Heart left ventricle (tissue), 16 donors: ENCODE results near the gene LGALS14. TPM values are rescaled to one million over a fixed set of nuclear protein-coding genes. Genes with fewer than 3 reads are reported as not detected.
"Not testable (repeated sequence)": the region's sequence is repeated elsewhere in the genome, so short reads cannot be mapped to it uniquely, and the experiment has no call there.

Experiments
- ATAC-seq, 4 donors: fragments of 200-7000 bp; cut with Tn5 transposase; one replicate each; pipeline ENCODE4 v1.9.1; 2020 to 2022; ENCODE audit warnings: moderate library complexity in 4 of 4, mild to moderate bottlenecking in 3 of 4, moderate number of reproducible peaks in 1 of 4
- DNase-seq, 5 donors: peaks; one replicate each; pipeline ENCODE4 v3.0.0-alpha.2; 2020
- H3K27ac ChIP-seq, 12 donors: fragments of 200-600 bp; sonication (generic) in 4 of 12; one replicate each; pipeline versions ENCODE4 v1.5.0 to v1.8.0; 2016 to 2022; ENCODE audit warnings: mild to moderate bottlenecking in 2 of 12
- H3K27me3 ChIP-seq, 9 donors: fragments of 200-600 bp; sonication (generic) in 2 of 9; one replicate each; pipeline versions ENCODE4 v1.5.1 to v1.8.0; 2016 to 2022; ENCODE audit warnings: mild to moderate bottlenecking in 3 of 9
- H3K36me3 ChIP-seq, 9 donors: fragments of 200-600 bp; sonication (generic) in 2 of 9; one replicate each; pipeline versions ENCODE4 v1.5.0 to v1.8.0; 2018 to 2022; ENCODE audit warnings: mild to moderate bottlenecking in 2 of 9
- H3K4me1 ChIP-seq, 12 donors: fragments of 200-600 bp; sonication (generic) in 4 of 12; one replicate each; pipeline versions ENCODE4 v1.5.0 to v1.8.0; 2016 to 2022; ENCODE audit warnings: mild to moderate bottlenecking in 3 of 12
- H3K4me3 ChIP-seq, 12 donors: fragments of 200-600 bp; sonication (generic) in 4 of 12; one replicate each; pipeline versions ENCODE4 v1.5.0 to v1.8.0; 2017 to 2022; ENCODE audit warnings: mild to moderate bottlenecking in 9 of 12, moderate library complexity in 4 of 12
- H3K9me3 ChIP-seq, 12 donors: fragments of 200-600 bp; sonication (generic) in 4 of 12; one replicate each; pipeline versions ENCODE4 v1.5.0 to v1.8.0; 2016 to 2022; ENCODE audit warnings: mild to moderate bottlenecking in 1 of 12
- POLR2A ChIP-seq, 2 donors: fragments of 450-650 bp; IDR thresholded peaks; one replicate each; pipeline ENCODE4 v1.6.1; 2017; ENCODE audit warnings: antibody characterized with exemption in 2 of 2, mild to moderate bottlenecking in 2 of 2, moderate library complexity in 2 of 2
- whole genome bisulfite sequencing, 4 donors: extraction: QIAGEN DNeasy Blood & Tissue Kit in 2 of 4; methylation state at CpG; one replicate each; pipeline versions ENCODE4 v1.1.5 to v1.1.7; 2013 to 2018; 5-methylcytosine and 5-hydroxymethylcytosine counted together
- intact Hi-C, 10 donors: fragments of 100-400 bp; cut with DNase I; formaldehyde crosslinking; loops; one replicate each; pipeline versions ENCODE4 v1.11.1 to v1.14.2; 2022
- polyA plus RNA-seq, 2 donors: library from polyadenylated mRNA; stranded (reverse); fragments of 200-250 nt; gene quantifications; one replicate each; pipeline ENCODE4 v1.2.3, GENCODE V29; 2013
- total RNA-seq, 9 donors: library from RNA; depleted of rRNA in 2 of 9; stranded (reverse); fragments of >200 nt in 2 of 9; fragmentation: NEBNext Ultra II Directional in 3 of 9; extraction: Animal tissue kit (Norgen Biotek cat#: 25700) in 3 of 9; gene quantifications; one replicate each; pipeline versions ENCODE4 v1.1.0 to v1.2.4, GENCODE V29; 2016 to 2023
- TF ChIP-seq, protein P1 (sequence below), 12 donors: fragments of 200-600 bp; sonication (generic) in 4 of 12; IDR thresholded peaks; one replicate each; pipeline versions ENCODE4 v1.5.0 to v1.8.0; 2018 to 2022; ENCODE audit warnings: antibody characterized with exemption in 12 of 12, mild to moderate bottlenecking in 5 of 12
- donor health status: ischemic (EF 13 %, LVEDD 7.1; RV severe dilation, severe dysfunction).
- donor health status: healthy with polysubstance abuse.
- donor health status: DM: no; HTN: yes; CAD: no.
- donor health status: DM: no; HTN: no; CAD: no.
- donor health status: ischemic (EF 25% LVEDD 6.9; RV normal size, moderate dysfunction).
- donor health status: ischemic (EF 25% LVEDD 5.7; RV mildly dilated, moderate dysfunction).
- donor health status: healthy.
- donor health status: DM: yes; HTN: yes; CAD: no.
- donor health status: ischemic (EF 35%, LVEDD 5.7; RV mildly dilated, moderate dysfunction).
- donor health status: nonischemic (EF 11% LVEDD 7.7; RV severe dilation, severe dysfunction).
- donor health status: DM: yes; HTN: yes; CAD: no.
- donor health status: PGD.
- donor health status: ischemic (EF 29% LVEDD 5.4; RV normal size, mild dysfunction).
- donor health status: nonischemic (EF 23%, LVEDD 6.1; RV moderate dilation, normal function).

LGALS14 gene
- total and polyA plus RNA-seq, 11 donors, result not detected

DNA sequence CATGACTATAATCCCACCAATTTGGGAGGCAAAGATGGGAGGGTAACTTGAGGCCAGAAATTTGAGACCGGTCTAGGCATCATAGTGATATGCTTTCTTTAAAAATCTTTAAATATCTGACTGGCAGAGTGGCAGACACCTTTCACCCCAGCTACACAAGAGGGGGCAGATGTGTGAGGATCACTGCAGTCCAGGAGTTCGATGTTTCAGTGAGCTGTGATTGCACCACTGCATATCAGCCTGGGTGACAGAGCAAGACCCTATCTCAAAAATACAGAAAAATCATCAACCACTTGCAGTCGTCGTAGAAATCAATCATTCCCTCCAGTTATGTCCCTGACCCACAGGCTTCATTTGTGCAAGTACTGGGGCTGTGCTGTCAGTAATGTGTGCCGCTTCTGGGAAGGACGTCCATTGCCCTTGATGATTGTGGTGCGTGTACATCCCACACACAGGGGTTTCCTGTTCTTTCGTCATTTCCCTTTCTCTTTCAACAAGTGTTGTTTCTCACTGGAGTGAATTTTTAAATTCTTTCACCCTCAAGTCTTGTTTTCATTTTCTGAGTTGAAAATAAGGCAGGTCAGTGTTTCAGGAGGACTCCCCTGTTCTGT lies 1.4 kb downstream of the LGALS14 start:
- intact Hi-C loops, result no loop called here
- no peak for ATAC-seq
- peaks cover 0 to 13% (median 0%) of the 10 kb centered on the region in 9 donors for H3K27me3 ChIP-seq

DNA sequence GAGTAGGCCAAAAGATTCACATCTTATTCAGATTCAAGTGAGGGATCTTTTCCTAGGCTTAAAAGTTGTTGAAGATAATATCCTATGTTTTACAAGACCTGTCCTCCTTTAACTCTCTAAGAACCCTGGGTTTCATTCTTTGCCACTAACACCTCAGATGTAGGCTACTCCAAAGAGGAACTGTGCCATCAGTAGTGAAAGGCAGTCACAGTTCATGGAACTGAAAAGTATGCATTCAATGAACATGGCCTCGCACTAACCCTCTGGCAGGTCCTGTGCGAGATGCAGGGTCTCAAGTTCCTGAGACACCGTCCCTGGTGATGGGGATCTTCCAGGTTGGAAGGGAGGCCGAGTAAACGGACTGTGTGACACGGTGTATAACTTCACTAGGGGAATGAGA lies 4.3 kb downstream of the LGALS14 start:
- Histone ChIP-seq H3K4me1 (no peaks in the 10 kb centered on the region), H3K36me3 (no peaks in the 10 kb centered on the region), H3K4me3 (no peak overlapping the region), H3K27ac (no peak overlapping the region), H3K9me3 (peaks cover 0 to 4% (median 0%) of the 10 kb centered on the region in 12 donors), H3K27me3 (peaks cover 0 to 7% (median 0%) of the 10 kb centered on the region in 9 donors)
- no peak for ATAC-seq
- intact Hi-C loops, result no loop called here
- WGBS, 4 donors, result 78 to 84% (median 84%) methylated on average over 6 of the region's 6 CpGs
- DNase-seq, result no peak
- no peak for TF ChIP-seq POLR2A (IDR thresholded peaks at IDR 0.05)
- TF ChIP-seq, protein P1, sequence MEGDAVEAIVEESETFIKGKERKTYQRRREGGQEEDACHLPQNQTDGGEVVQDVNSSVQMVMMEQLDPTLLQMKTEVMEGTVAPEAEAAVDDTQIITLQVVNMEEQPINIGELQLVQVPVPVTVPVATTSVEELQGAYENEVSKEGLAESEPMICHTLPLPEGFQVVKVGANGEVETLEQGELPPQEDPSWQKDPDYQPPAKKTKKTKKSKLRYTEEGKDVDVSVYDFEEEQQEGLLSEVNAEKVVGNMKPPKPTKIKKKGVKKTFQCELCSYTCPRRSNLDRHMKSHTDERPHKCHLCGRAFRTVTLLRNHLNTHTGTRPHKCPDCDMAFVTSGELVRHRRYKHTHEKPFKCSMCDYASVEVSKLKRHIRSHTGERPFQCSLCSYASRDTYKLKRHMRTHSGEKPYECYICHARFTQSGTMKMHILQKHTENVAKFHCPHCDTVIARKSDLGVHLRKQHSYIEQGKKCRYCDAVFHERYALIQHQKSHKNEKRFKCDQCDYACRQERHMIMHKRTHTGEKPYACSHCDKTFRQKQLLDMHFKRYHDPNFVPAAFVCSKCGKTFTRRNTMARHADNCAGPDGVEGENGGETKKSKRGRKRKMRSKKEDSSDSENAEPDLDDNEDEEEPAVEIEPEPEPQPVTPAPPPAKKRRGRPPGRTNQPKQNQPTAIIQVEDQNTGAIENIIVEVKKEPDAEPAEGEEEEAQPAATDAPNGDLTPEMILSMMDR (IDR thresholded peaks at IDR 0.05), result no peak

More for the DNA sequence above, 1.4 kb downstream of the LGALS14 start:
- Histone ChIP-seq H3K27ac (no peak overlapping the region), H3K36me3 (no peaks in the 10 kb centered on the region), H3K9me3 (no peaks in the 10 kb centered on the region), H3K4me1 (no peaks in the 10 kb centered on the region), H3K4me3 (no peak overlapping the region)
- DNase-seq, result no peak
- TF ChIP-seq, protein P1 (IDR thresholded peaks at IDR 0.05), result no peak
- no peak for TF ChIP-seq POLR2A (IDR thresholded peaks at IDR 0.05)
- 48 to 64% (median 59%) methylated on average over 8 of the region's 8 CpGs for WGBS, 4 donors

DNA sequence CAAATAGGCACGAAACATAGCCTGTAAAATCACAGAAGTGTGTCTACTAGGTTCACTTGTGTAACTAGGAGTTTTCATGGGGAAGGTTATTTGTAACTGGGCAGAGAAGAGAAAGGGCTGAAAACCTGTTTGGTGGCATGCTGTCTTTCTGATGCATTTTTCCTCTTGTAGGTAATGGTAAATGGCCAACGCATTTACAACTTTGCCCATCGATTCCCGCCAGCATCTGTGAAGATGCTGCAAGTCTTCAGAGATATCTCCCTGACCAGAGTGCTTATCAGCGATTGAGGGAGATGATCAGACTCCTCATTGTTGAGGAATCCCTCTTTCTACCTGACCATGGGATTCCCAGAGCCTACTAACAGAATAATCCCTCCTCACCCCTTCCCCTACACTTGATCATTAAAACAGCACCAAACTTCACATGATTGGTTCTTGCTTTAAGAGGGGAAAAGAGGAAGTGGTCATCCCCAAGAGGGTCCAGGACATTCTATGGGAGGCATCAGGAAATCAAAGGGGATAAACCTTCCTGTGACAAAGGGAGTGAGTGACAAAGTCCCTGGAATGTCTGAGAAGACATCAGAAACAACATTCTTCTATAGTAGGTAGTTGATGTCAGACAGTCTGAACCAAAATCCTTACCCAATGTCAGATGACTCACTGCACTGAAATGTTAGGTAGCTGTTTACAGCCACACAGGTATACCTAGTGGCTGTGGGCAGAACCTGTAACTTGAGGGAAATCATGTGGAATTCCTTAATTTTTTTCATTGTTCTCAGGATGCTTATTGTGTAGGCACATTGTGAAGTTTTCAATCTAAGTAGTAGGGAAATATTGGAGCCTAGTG lies 5.0 kb downstream of the LGALS14 start:
- 77 to 84% (median 78%) methylated on average over 5 of the region's 5 CpGs for WGBS, 4 donors
- DNase-seq (no peak), ATAC-seq (no peak)
- no peak overlapping the region for H3K27ac ChIP-seq
- peaks cover 0 to 4% (median 0%) of the 10 kb centered on the region in 12 donors for H3K9me3 ChIP-seq
- TF ChIP-seq, protein P1 (IDR thresholded peaks at IDR 0.05), result no peak
- no peak for TF ChIP-seq POLR2A (IDR thresholded peaks at IDR 0.05)
- intact Hi-C loops, result no loop called here
- H3K36me3 ChIP-seq, result no peaks in the 10 kb centered on the region
- H3K4me3 ChIP-seq, result no peak overlapping the region
- peaks cover 0 to 7% (median 0%) of the 10 kb centered on the region in 9 donors for H3K27me3 ChIP-seq
- no peaks in the 10 kb centered on the region for H3K4me1 ChIP-seq

DNA sequence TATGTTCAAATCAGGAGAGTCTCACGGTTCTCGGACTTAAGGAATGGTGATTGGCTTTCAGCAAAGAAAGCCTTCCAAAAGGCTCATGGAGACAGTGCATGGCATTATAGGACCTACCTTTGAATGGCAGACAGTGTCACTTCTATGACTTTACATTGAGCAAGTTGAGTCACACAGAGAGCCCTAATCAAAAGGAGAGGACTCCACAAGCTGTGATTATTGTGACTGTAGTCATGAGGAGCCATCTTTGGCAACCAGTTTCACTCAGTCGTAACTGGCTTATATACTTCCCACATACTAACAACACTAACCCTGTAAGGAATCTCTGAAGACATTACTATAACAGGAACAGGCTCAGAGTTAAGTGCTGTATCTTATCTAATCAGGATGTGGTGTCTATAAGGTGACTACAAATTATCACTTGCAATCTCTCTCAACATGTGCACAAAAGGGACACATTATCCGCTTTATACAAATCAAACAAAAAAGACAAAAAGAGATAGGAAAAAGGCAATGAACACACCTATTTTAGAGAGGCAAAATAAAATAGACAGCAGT lies 6.1 kb downstream of the LGALS14 start:
- 75 to 85% (median 83%) methylated on average over 4 of the region's 4 CpGs for WGBS, 4 donors
- no peaks in the 10 kb centered on the region for H3K36me3 ChIP-seq
- H3K27ac ChIP-seq, result no peak overlapping the region
- TF ChIP-seq, protein P1 (IDR thresholded peaks at IDR 0.05), result no peak
- no peak for TF ChIP-seq POLR2A (IDR thresholded peaks at IDR 0.05)
- peaks cover 0 to 6% (median 0%) of the 10 kb centered on the region in 12 donors for H3K9me3 ChIP-seq
- intact Hi-C loops, result no loop called here
- H3K27me3 ChIP-seq, result peaks cover 0 to 7% (median 0%) of the 10 kb centered on the region in 9 donors
- DNase-seq (no peak), ATAC-seq (no peak)
- no peaks in the 10 kb centered on the region for H3K4me1 ChIP-seq
- no peak overlapping the region for H3K4me3 ChIP-seq

DNA sequence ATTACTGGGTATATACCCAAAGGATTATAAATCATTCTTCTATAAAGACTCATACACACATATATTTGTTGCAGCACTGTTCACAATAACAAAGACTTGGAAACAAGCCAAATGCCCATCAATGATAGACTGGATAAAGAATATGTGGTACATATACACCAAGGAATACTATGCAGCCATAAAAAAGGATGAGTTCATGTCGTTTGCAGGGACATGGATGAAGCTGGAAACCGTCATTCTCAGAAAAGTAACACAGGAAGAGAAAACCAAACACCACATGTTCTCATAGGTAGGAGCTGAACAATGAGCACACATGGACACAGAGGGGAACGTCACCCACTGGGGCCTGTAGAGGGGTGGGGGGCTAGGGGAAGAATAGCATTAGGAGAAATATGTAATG lies 15.9 kb downstream of the LGALS14 start:
- DNase-seq, H3K27ac ChIP-seq, ATAC-seq, H3K4me3 ChIP-seq, intact Hi-C loops, H3K9me3 ChIP-seq, H3K4me1 ChIP-seq, H3K36me3 ChIP-seq: not testable (repeated sequence)
- 58 to 83% (median 77%) methylated on average over 3 of the region's 3 CpGs for WGBS, 4 donors
- peaks cover 0 to 15% (median 4%) of the 10 kb centered on the region in 9 donors for H3K27me3 ChIP-seq
